Measurements from ENCODE around the gene ANKRD44.

The ANKRD44 gene

GRCh38 chr2:197137826-197138477, 172.6 kb downstream of the ANKRD44 start:
- no peak for TF ChIP-seq CTCF (IDR thresholded peaks at IDR 0.05; ENCODE audit: borderline replicate concordance, insufficient read depth, low read depth, low read length)
- no peak overlapping the region for H3K4me3 ChIP-seq (ENCODE audit: low read depth, low read length)

GRCh38 chr2:197137231-197137630, 173.3 kb downstream of the ANKRD44 start:
- no peak overlapping the region for H3K4me3 ChIP-seq (ENCODE audit: low read depth, low read length)
- no peak for TF ChIP-seq CTCF (IDR thresholded peaks at IDR 0.05; ENCODE audit: borderline replicate concordance, insufficient read depth, low read depth, low read length)

- TF ChIP-seq CTCF (IDR thresholded peaks at IDR 0.05; ENCODE audit: borderline replicate concordance, insufficient read depth, low read depth, low read length): no peak
These were observed 174.1 kb downstream of the ANKRD44 start for GRCh38 chr2:197136452-197136851.

GRCh38 chr2:197135806-197136205, 174.8 kb downstream of the ANKRD44 start:
- no peak for TF ChIP-seq CTCF (IDR thresholded peaks at IDR 0.05; ENCODE audit: borderline replicate concordance, insufficient read depth, low read depth, low read length)
- no peak overlapping the region for H3K4me3 ChIP-seq (ENCODE audit: low read depth, low read length)

More at GRCh38 chr2:197136452-197136851, 174.1 kb downstream of the ANKRD44 start:
- no peak overlapping the region for H3K4me3 ChIP-seq (ENCODE audit: low read depth, low read length)

GRCh38 chr2:197134206-197134605, 176.4 kb downstream of the ANKRD44 start:
- TF ChIP-seq CTCF (IDR thresholded peaks at IDR 0.05; ENCODE audit: borderline replicate concordance, insufficient read depth, low read depth, low read length): no peak
- H3K4me3 ChIP-seq (ENCODE audit: low read depth, low read length): no peak overlapping the region

GRCh38 chr2:197131558-197131855, 179.1 kb downstream of the ANKRD44 start:
- TF ChIP-seq CTCF (IDR thresholded peaks at IDR 0.05; ENCODE audit: borderline replicate concordance, insufficient read depth, low read depth, low read length): no peak
- H3K4me3 ChIP-seq (ENCODE audit: low read depth, low read length): no peak overlapping the region

- no peak overlapping the region for H3K4me3 ChIP-seq (ENCODE audit: low read depth, low read length)
- no peak for TF ChIP-seq CTCF (IDR thresholded peaks at IDR 0.05; ENCODE audit: borderline replicate concordance, insufficient read depth, low read depth, low read length)
These were observed 180.3 kb downstream of the ANKRD44 start for GRCh38 chr2:197130318-197130717.

Measured in GM12875 (cell line).